GM18498 (cell line): ENCODE measurements around the gene TARDBP.
"Not testable (repeated sequence)": the region's sequence is repeated elsewhere in the genome, so short reads cannot be mapped to it uniquely, and the experiment has no call there.

Experiments used
- ATAC-seq: cut with Tn5 transposase; IDR thresholded peaks from one replicate; pipeline ENCODE4 v1.9.1; 2021; ENCODE audit warnings: mild to moderate bottlenecking, moderate library complexity; ENCODE audit not compliant: unreplicated experiment

TARDBP gene

GRCh38 chr1:10992004-10992403 lies 20.4 kb upstream of the TARDBP start:
- not testable (repeated sequence) for ATAC-seq

GRCh38 chr1:10992864-10993263 lies 19.6 kb upstream of the TARDBP start:
- ATAC-seq, result no peak

GRCh38 chr1:10996100-10996499 lies 16.4 kb upstream of the TARDBP start:
- no peak for ATAC-seq

GRCh38 chr1:11000526-11000925 lies 11.9 kb upstream of the TARDBP start:
- ATAC-seq, result no peak

- no peak for ATAC-seq
These were observed 692 bp downstream of the TARDBP start for GRCh38 chr1:11013160-11013531.

GRCh38 chr1:11019358-11019757 lies 6.9 kb downstream of the TARDBP start:
- not testable (repeated sequence) for ATAC-seq

GRCh38 chr1:11019971-11020370 lies 7.5 kb downstream of the TARDBP start:
- ATAC-seq, result no peak

- no peak for ATAC-seq
These were observed 10.7 kb downstream of the TARDBP start for GRCh38 chr1:11023201-11023600.

- no peak for ATAC-seq
These were observed 11.9 kb downstream of the TARDBP start for GRCh38 chr1:11024154-11024873.

GRCh38 chr1:11024874-11025203 lies 12.4 kb downstream of the TARDBP start:
- ATAC-seq, result no peak

GRCh38 chr1:11025618-11026017 lies 13.2 kb downstream of the TARDBP start:
- ATAC-seq, result no peak

- ATAC-seq, result no peak
These were observed 13.6 kb downstream of the TARDBP start for GRCh38 chr1:11026052-11026451.

GRCh38 chr1:11026903-11027302 lies 14.4 kb downstream of the TARDBP start:
- no peak for ATAC-seq

GRCh38 chr1:11027316-11027715 lies 14.9 kb downstream of the TARDBP start:
- no peak for ATAC-seq

GRCh38 chr1:11028018-11028417 lies 15.6 kb downstream of the TARDBP start:
- ATAC-seq, result no peak

- ATAC-seq, result no peak
These were observed 18.4 kb downstream of the TARDBP start for GRCh38 chr1:11030865-11031264.

- no peak for ATAC-seq
These were observed 19.3 kb downstream of the TARDBP start for GRCh38 chr1:11031624-11032262.

- not testable (repeated sequence) for ATAC-seq
These were observed 24.7 kb downstream of the TARDBP start for GRCh38 chr1:11037019-11037739.

GRCh38 chr1:11037740-11038182 lies 25.3 kb downstream of the TARDBP start:
- ATAC-seq, result no peak

GRCh38 chr1:11039351-11040104 lies 27.1 kb downstream of the TARDBP start:
- ATAC-seq, result no peak

- not testable (repeated sequence) for ATAC-seq
These were observed 27.6 kb downstream of the TARDBP start for GRCh38 chr1:11040105-11040429.
